Left lobe of liver (tissue), 2 donors: ENCODE measurements around the gene EPC2. TPM values are rescaled to one million over a fixed set of nuclear protein-coding genes. Genes with fewer than 3 reads are reported as not detected.

Source experiments
- ATAC-seq: fragments of 200-7000 bp; cut with Tn5 transposase; one replicate; pipeline ENCODE4 v1.9.1; 2020; ENCODE audit warnings: mild to moderate bottlenecking, moderate library complexity
- DNase-seq: peaks from one replicate; pipeline ENCODE4 v3.0.0-alpha.2; 2020; ENCODE audit warnings: low spot score
- total RNA-seq: library from RNA; stranded (reverse); gene quantifications from one replicate; pipeline ENCODE4 v1.2.1, GENCODE V29; 2021
- donor health status: DM: no; HTN: no; CAD: no; lungs with moderate emphysema.
- donor health status: DM: no; HTN: yes; CAD: no.

The EPC2 gene
- 6.9 TPM for total RNA-seq

GRCh38 chr2:148643998-148644882, at the start of gene EPC2:
EPC2 (plus strand) TSS chr2:148644751; CDS start chr2:148645018, 267 bp downstream.
- ATAC-seq = peak; percentile 88
- DNase-seq = peak; percentile 91

DNA sequence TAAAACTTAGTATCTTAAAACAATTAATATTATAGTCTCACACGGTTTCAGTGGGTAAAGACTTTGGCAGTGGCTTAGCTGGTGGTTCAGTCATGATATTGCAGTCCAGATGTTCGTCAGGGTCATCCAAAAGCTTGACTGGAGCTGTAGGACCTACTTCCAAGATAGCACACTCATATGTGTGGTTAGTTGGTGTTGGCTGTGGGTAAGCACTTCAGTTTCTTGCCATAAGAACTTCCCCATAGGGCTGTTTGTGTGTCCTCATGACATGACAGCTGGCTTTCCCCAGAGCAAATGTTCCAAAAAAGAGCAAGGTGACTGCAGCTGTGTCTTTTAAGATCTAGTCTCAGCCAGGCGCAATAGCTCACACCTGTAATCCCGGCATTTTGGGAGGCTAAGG, 48.5 kb upstream of the EPC2 start:
- no peak for ATAC-seq

DNA sequence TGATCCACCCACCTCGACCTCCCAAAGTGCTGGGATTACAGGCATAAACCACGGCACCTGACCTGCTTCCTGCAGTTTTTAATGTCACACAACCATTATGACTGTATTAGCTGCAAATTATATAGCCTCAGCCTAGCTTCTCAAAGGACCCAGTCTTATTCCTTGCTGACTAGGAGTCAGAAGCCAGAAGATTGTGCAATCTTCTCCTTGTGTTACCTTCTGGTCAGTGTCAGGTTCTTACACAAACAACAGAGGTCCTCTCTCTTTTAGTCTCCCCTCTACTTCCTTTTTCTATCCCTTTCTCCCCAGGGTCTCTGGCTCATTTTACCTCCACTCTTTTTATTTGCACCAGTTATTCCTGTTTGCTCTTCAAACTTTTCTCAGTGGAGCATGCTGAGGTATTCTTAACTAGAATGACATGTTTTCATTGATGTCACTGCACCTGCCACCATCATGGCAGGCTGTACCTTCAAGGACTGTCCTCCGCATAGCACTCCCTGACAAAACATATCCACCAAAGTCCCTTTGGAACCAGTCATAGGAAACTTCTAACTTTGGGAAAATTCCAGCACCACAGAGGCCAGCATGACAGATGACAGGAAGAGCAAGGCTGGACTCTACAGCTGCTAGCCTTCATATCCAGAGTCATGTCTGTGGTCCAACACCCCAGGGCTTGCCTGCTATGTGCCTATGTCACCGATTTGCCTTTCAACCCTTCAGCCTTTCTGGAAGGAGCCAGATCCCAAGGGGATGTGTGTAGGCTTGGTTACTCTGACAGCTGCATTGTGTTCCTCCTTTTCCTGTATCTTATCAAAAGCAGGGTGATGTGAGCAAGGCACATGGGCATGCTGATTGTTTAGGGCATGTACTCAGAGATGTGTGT, 45.2 kb upstream of the EPC2 start:
- no peak for ATAC-seq
- no peak for DNase-seq

More for the DNA sequence above, 48.5 kb upstream of the EPC2 start:
- no peak for DNase-seq

GRCh38 chr2:148602885-148603561, 41.5 kb upstream of the EPC2 start:
- no peak for DNase-seq
- ATAC-seq = no peak

- no peak for ATAC-seq
These were observed 41.0 kb upstream of the EPC2 start for GRCh38 chr2:148603562-148603920.

GRCh38 chr2:148604927-148605326, 39.6 kb upstream of the EPC2 start:
- no peak for DNase-seq
- ATAC-seq = no peak

More at GRCh38 chr2:148603562-148603920, 41.0 kb upstream of the EPC2 start:
- no peak for DNase-seq

DNA sequence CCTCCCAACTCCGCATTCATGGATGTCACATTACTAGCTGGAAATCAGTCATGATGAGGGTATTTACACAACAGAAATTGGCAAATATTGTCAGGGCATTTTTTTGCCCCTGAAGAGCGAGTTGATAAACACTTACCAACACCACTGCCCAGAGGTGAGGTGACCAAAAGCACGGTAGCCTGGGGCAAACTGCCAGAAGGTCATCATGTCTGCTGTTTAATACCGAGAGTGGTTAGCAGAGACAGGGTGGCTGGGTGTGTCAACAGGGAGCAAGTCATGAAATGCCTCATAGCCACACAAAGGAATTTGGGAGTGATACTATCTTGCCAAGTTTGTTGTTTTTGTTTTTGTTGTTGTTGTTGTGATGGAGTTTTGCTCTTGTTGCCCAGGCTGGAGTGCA, 37.0 kb upstream of the EPC2 start:
- peak; percentile 52 for DNase-seq
- ATAC-seq = peak; percentile 56

GRCh38 chr2:148613231-148614013, 31.1 kb upstream of the EPC2 start:
- ATAC-seq = no peak
- no peak for DNase-seq

DNA sequence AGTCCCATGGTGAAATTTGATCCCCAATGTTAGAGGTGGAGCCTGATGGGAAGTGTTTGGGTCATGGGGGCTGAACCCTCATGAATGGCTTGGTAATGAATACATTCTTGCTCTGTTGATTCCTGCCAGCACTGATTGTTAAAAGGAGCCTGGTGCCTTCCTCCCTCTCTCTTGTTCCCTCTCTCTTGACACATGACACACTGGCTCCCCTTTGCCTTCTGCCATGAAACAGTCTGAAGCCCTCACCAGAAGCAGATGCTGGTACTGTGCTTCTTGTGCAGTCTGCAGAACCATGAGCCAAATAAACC, 30.6 kb upstream of the EPC2 start:
- ATAC-seq = no peak
- DNase-seq = no peak

- DNase-seq (no peak), ATAC-seq (peak; percentile 31)
These were observed 30.1 kb upstream of the EPC2 start for GRCh38 chr2:148614322-148615049.

- no peak for ATAC-seq
- no peak for DNase-seq
These were observed 29.1 kb upstream of the EPC2 start for GRCh38 chr2:148615381-148615841.

DNA sequence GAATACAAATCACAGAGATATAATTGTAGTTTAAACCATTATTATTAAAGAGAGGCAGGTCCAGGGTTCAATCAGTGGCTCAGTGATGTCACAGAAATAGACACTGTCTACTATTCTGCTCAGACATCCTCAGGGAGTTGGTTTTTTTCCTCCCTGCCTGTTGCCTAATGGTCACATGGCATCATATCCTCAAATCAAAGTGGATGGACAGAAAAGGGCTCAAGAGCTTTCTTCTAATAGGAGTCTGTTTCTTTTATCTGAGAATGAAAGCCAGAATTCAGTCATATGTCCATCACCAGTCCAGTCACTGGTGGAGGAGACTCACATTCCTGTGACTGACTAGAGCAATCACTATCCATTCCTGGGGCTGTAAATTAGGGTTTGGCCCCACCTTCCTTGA, 27.9 kb upstream of the EPC2 start:
- no peak for DNase-seq
- ATAC-seq = no peak

GRCh38 chr2:148617219-148617618, 27.3 kb upstream of the EPC2 start:
- no peak for DNase-seq
- ATAC-seq = no peak

DNA sequence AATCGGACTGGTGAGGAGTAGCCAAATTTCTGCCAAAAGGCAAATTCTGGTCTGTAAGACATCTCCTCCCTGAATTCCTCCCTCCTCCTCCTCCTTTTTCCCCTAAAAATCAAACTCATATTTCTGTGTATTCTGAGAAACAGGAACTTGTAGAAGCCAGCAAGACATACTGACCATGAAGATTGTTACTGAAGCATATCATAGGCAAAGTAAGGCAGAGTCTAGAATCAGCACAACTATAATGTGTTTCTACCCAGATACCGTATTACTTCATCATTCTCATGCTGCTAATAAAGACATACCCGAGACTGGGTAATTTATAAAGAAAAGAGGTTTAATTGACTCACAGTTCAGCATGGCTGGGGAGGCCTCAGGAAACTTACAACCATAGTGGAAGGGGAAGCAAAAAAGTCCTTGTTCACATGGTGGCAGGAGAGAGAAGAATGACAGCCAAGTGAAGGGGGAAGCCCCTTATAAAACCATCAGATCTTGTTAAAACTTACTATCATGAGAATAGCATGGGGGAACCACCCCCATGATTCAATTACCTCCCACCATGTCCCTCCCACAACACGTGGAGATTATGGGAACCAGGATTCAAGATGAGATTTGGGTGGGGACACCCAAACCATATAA, 24.9 kb upstream of the EPC2 start:
- DNase-seq = no peak
- no peak for ATAC-seq

DNA sequence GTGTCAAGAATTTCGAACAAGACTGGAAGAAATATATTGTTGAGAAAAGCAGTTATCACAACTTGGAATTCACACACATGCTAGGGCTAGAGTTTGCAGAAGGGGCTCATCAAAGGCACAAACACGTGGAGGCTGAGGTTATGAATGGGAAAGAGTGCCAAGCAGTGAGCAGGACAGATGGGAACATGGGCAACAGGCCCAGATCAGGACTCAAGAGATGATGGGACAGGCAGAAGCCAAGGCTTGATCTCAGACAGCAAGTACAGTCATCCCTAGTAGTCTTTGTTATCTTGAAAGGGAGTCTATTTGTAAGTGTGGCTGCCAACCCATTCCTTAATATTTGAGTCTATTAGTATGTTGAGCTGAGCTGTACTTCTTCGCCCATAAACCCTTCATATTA, 22.2 kb upstream of the EPC2 start:
- ATAC-seq (no peak), DNase-seq (no peak)

- no peak for DNase-seq
- ATAC-seq = no peak
These were observed 21.5 kb upstream of the EPC2 start for GRCh38 chr2:148623086-148623485.

DNA sequence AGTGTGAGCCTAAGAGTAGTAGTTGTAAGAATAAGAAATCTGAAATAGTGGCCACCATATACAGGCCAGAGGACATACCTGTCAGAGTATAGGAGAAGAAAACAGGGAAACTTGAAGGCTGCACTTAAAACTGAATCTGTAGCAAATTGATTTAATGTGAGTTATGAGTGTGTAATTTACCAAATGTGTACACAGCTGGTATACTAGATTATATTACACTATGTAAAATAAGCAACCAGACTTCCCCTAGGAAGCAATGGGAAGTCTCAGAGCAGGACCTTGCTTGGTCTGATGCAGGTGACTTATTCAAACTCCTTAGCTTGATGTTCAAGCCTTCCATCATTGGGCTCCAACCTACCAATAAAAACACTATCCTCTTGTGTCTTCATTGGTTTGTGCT, 17.3 kb upstream of the EPC2 start:
- DNase-seq (no peak), ATAC-seq (no peak)

GRCh38 chr2:148634749-148635148, 9.8 kb upstream of the EPC2 start:
- DNase-seq = no peak

GRCh38 chr2:148638543-148638942, 6.0 kb upstream of the EPC2 start:
- no peak for DNase-seq
- ATAC-seq = no peak

More at GRCh38 chr2:148634749-148635148, 9.8 kb upstream of the EPC2 start:
- ATAC-seq = no peak
